GM21529 (cell line): Measurements from ENCODE around the gene DARS1.
A peak's percentile ranks its signal among the peaks of the same experiment; 100 is the strongest.

Experiments
- ATAC-seq: cut with Tn5 transposase; IDR thresholded peaks from one replicate; pipeline ENCODE4 v1.9.1; 2021; ENCODE audit not compliant: unreplicated experiment

The DARS1 gene

DNA sequence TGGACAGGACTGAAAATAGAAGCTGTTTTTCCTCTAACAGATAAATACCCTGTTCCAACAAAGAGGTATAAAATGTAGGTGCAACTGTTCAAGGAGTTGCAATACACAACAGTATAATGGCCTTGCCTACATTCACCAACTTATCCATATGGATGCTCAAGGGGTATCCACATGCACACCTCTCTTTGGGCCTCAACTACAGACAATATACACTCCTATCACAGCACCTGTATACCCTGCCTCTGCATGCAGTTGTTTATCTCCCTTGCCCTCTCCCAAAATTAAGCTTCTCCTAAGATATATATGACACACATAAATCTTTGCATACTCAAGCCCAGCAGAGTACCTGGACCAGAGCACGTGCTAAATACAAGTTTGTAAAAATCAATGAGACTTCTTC is 37.3 kb downstream of the DARS1 start:
- no peak for ATAC-seq

DNA sequence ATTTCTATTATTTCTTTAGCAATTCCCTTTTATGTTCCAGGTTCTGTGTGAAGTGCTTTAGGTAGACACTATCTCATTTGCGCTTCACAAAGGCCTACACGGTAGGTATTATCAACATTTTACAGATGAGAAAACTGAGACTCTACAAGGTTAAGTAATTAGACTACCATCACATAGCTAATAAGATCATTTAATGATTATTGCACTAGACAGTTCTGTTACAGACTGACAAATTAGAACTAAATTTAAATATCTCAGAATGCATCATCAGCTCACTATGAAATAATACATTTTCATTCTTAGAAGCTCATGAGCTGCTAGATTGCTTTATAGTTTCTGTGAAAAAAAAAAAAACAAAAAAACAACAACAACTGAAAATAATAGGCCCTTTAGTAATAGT is 37.9 kb downstream of the DARS1 start:
- ATAC-seq, result no peak

- ATAC-seq, result no peak
Observed at GRCh38 chr2:135945526-135945925, 39.9 kb downstream of the DARS1 start.

- ATAC-seq, result no peak
Observed at GRCh38 chr2:135944625-135945024, 40.8 kb downstream of the DARS1 start.

- no peak for ATAC-seq
Observed at GRCh38 chr2:135942936-135943688, 42.3 kb downstream of the DARS1 start.

DNA sequence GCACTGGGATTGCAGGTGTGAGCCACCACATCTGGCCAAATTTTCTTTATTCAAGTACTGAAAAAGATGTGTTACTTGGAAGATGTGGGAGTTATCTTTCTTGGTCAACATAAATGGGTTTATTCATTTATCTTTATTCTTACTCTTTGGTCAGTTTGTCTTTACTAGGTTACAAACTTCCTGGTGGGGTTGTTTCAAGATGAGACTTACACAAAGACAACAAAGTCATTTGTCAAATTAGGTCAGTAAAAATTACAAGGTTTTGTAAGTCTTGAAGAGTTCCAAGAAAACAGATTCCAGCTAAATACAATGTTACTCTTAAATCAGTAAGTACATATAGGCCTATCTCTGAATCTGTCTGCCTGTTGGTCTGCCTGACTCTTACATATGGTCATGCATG is 48.9 kb downstream of the DARS1 start:
- no peak for ATAC-seq

- no peak for ATAC-seq
Observed at GRCh38 chr2:135935914-135936313, 49.5 kb downstream of the DARS1 start.

GRCh38 chr2:135931776-135932443 is 53.5 kb downstream of the DARS1 start:
- peak; percentile 91 for ATAC-seq

- no peak for ATAC-seq
Observed at GRCh38 chr2:135926605-135927004, 58.8 kb downstream of the DARS1 start.

DNA sequence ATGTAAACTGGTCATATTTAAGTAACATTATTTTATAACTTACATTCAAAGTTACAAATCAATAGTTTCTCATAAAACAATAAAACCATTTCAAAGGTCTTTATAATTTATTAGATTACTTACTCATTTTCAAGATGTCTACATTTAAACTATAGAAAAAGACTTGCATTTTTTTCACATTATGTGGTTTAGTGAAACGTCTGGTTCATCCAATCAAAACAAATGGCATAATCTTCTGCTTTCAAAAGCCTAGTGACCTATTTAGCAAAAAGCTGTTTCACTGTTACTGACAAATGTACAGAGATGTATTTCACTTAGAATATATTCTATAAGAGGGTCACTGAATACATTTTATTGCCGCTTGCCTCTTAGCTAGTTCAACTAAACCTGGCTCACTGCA is 59.9 kb downstream of the DARS1 start:
- ATAC-seq, result no peak

DNA sequence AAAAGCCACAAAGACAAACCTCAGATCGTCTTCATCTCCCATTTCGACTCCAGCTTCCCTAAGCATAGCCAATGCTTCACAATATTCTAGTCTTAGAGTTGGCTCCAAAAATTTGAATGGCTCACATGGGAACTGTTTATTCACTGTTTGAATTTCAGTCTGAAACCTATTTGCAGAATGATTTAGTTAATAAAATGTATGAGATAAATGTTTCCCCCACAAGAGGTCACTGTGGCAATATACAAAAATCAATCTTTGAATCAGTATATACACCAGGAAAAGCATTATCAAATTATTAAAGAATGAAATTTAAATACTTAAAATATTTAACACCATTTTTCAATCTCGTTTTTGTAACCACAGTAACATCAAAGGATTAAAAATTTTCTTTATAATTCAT is 69.2 kb downstream of the DARS1 start:
- no peak for ATAC-seq

DNA sequence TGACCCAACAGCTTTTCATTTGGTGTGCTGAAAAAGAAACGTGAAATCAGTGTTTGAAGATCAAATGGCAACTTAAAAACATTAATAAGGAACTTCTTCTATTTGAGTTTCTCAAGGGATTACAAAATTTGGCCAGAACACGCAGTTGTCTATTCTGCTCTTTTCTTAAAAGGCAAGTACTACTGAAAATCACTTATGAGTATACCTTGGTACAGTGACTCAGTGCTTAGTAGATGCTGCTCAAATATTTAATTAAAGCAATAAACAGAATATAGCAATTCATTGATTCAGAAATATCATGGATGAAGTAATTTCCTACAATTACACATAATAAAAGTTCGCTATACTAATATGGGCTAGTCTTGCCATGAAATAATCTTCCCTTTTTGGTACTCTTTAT is 70.9 kb downstream of the DARS1 start:
- no peak for ATAC-seq

- peak; percentile 49 for ATAC-seq
Observed at GRCh38 chr2:135913727-135914365, 71.6 kb downstream of the DARS1 start.

DNA sequence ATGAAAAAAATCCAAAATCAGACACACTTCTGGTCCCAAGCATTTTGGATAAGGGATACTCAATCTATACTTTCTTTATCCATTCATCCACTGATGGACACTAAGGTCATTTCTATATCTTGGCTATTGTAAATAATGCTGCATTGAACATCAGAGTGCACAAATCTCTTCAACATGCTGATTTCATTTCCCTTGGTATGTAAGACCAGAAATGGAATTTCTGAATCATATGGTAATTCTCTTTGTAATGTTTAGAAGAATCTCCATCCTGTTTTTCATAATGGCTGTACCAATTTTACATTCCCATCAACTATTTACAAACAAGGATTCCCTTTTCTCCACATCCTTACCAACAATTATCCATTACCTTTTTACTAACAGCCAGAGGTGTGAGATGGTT is 75.5 kb downstream of the DARS1 start:
- ATAC-seq, result no peak

GRCh38 chr2:135905679-135906078 is 79.7 kb downstream of the DARS1 start:
- ATAC-seq, result no peak

- ATAC-seq, result no peak
Observed at GRCh38 chr2:135904341-135904989, 81.0 kb downstream of the DARS1 start.

- no peak for ATAC-seq
Observed at GRCh38 chr2:135903650-135904049, 81.8 kb downstream of the DARS1 start.

GRCh38 chr2:135899567-135899966 is 85.9 kb downstream of the DARS1 start:
- no peak for ATAC-seq

- no peak for ATAC-seq
Observed at GRCh38 chr2:135898234-135898786, 87.1 kb downstream of the DARS1 start.

DNA sequence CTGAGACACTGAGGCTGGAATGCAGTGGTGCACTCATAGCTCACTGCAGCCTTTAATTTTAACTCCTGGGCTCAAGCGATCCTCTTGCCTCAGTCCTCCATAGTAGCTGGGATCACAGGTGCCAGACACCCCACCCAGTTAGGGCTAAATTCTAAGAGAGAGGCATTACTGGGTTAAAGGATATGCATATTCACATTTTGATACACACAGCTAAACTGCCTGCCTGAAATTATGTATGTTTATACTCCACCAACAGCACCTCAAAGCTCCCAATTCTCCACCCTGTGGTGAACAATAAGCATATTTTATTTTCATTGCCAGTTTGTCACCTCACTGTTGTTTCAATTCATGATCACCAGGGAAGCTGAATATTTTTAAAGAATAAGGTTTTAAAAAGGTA is 90.5 kb downstream of the DARS1 start:
- no peak for ATAC-seq

DNA sequence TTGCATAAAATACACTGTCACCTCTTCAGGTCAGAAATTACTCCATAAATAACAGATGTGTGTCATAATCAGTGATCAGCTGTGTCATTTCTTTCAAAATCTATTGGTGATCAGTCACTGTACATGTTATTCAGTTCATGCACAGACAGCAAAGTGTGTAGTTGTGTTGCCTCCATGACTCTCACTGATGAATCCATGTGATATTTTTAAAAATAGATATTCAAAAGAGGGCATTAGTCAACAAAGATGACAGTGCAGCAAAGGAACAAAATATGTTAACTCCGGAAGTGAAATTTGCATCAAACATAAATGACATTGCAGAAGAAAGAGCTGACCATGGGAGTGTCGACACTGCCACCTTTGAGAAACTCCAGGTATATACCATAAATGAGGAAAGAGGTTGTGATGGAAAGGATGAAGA is 92.0 kb downstream of the DARS1 start:
- ATAC-seq, result no peak
